22Rv1 (cell line): Measurements from ENCODE around the gene CUL3.

Experiments used
- ZFX ChIP-seq: fragments of 450-650 bp; IDR thresholded peaks from 2 replicates; pipeline ENCODE4 v1.6.1; 2017; ENCODE audit warnings: antibody characterized with exemption, borderline replicate concordance
- TF ChIP-seq, protein P1 (sequence below): fragments of 450-650 bp; IDR thresholded peaks from 2 replicates; pipeline ENCODE4 v1.5.1; 2017; ENCODE audit warnings: mild to moderate bottlenecking

DNA sequence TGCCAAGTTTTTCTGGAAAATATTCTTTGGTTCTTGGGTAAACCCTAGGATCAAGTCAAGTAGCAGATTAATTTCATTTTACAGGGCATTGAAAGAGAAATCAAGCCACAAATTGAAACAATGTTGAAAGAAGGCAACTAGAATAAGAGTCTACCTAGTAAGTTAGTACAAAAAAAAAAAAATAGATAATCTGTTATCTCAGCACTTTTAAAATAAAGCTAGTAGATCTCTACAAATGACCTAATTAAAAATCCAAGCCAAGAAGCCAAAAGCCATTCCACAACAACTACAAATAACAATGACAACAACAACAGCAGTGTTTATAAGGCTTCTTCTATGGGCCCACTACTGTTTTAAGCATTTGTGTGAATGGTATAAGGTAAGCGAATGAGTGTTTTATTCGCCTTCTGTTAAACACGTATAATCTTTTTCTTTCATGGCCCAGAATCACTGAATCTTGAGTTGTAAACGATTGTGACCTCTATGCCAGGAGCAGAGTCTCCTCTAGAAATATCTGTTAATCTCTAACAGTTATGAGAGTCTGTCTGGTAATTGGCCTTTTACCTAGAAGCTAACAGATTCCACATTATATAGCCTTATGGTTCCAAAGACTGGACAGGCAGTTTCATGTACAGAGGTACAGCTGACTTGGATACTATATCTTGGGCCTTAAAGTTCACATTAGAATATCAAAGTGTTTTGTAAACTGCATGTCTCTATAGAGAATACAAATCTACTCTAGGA, 28.6 kb upstream of the CUL3 start:
- TF ChIP-seq, protein P1, sequence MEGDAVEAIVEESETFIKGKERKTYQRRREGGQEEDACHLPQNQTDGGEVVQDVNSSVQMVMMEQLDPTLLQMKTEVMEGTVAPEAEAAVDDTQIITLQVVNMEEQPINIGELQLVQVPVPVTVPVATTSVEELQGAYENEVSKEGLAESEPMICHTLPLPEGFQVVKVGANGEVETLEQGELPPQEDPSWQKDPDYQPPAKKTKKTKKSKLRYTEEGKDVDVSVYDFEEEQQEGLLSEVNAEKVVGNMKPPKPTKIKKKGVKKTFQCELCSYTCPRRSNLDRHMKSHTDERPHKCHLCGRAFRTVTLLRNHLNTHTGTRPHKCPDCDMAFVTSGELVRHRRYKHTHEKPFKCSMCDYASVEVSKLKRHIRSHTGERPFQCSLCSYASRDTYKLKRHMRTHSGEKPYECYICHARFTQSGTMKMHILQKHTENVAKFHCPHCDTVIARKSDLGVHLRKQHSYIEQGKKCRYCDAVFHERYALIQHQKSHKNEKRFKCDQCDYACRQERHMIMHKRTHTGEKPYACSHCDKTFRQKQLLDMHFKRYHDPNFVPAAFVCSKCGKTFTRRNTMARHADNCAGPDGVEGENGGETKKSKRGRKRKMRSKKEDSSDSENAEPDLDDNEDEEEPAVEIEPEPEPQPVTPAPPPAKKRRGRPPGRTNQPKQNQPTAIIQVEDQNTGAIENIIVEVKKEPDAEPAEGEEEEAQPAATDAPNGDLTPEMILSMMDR, result no peak
- TF ChIP-seq ZFX, result no peak
